Measurements from ENCODE around the gene TBC1D2B. TPM values are rescaled to one million over a fixed set of nuclear protein-coding genes. Genes with fewer than 3 reads are reported as not detected.

The TBC1D2B gene
- total and polyA plus RNA-seq, 2 of the 4 experiments (the other 2 are of a cell fraction), result 17.7 to 28.3 TPM

GRCh38 chr15:77999486-77999885 lies 78.0 kb downstream of the TBC1D2B start:
- Histone ChIP-seq H3K36me3 (ENCODE audit: control insufficient read depth, insufficient read depth, low read length) (peaks cover 60% of the 10 kb centered on the region), H4K5ac (ENCODE audit: low read depth, low read length) (no peak overlapping the region), H2AFZ (replicated peaks; ENCODE audit: low read length, poor library complexity) (no peak overlapping the region), H3K27me3 (ENCODE audit: control insufficient read depth, insufficient read depth, low read length) (no peaks in the 10 kb centered on the region), H2BK15ac (ENCODE audit: low read depth, low read length) (no peak overlapping the region), H3K27ac (ENCODE audit: insufficient read depth, low read length) (no peak overlapping the region), H3K56ac (ENCODE audit: extremely low read depth, insufficient read depth, low read length) (no peak overlapping the region), H3K4me2 (ENCODE audit: low read depth, low read length) (no peak overlapping the region), H3K9ac (ENCODE audit: low read depth, low read length) (no peak overlapping the region), H3K9me3 (ENCODE audit: control insufficient read depth, insufficient read depth, low read length) (no peaks in the 10 kb centered on the region), H2BK20ac (ENCODE audit: low read depth, low read length) (no peak overlapping the region), H3K23ac (ENCODE audit: low read depth, low read length) (no peak overlapping the region), H4K91ac (ENCODE audit: insufficient read depth, low read depth, low read length) (no peak overlapping the region), H2AK5ac (ENCODE audit: low read depth, low read length) (no peak overlapping the region), H3K4ac (ENCODE audit: low read depth, low read length) (no peak overlapping the region), H3K14ac (replicated peaks; ENCODE audit: low read depth, low read length) (no peak overlapping the region), H3K9me1 (ENCODE audit: insufficient read depth, low read length) (peaks cover 4% of the 10 kb centered on the region; the same call in 1 of the 2 replicates), H3K4me3 (ENCODE audit: insufficient read depth, low read depth, low read length) (no peak overlapping the region), H3K4me1 (ENCODE audit: control insufficient read depth, insufficient read depth, low read length) (peaks cover 8% of the 10 kb centered on the region; the same call in 1 of the 2 replicates), H4K20me1 (ENCODE audit: insufficient read depth, low read length) (peaks cover 27% of the 10 kb centered on the region), H2AK9ac (replicated peaks; ENCODE audit: low read depth, low read length, poor library complexity) (no peak overlapping the region), H2BK120ac (ENCODE audit: low read depth, low read length) (no peak overlapping the region), H3K79me1 (ENCODE audit: low read depth in 1 of 2, low read length in 2 of 2) (peaks cover 7 to 36% of the 10 kb centered on the region in 2 experiments; a peak in 3 of 4 replicates), H2BK5ac (ENCODE audit: low read depth, low read length, poor library complexity, severe bottlenecking) (no peak overlapping the region), H3K18ac (ENCODE audit: low read depth, low read length) (no peak overlapping the region), H4K8ac (ENCODE audit: low read depth in 2 of 2, low read length in 2 of 2) (no peak overlapping the region)
- BruUV-seq (replicated peaks), result no TSS peak
- ChIA-PET POLR2A (ENCODE audit: unreplicated experiment) (no interaction called here), CTCF (interaction anchor here (1.3 kb wide), 1 partner anchor 109 kb away, joined by 3 read pairs; no protein-coding TSS in a partner anchor)
- in situ Hi-C loops (cut with MboI; ENCODE audit: low sequenced_read_pairs) (no loop called here), intact Hi-C loops (cut with micrococcal nuclease) (no loop called here), dilution Hi-C loops (cut with HindIII; ENCODE audit: low sequenced_read_pairs, unreplicated experiment) (no loop called here)
- TF ChIP-seq SMC3 (IDR thresholded peaks at IDR 0.05; ENCODE audit: low read depth, low read length) (no peak), RAD21 (IDR thresholded peaks at IDR 0.05; ENCODE audit: low read length) (no peak), RCOR1 (IDR thresholded peaks at IDR 0.05; ENCODE audit: insufficient replicate concordance, low read length) (no peak), MAZ (IDR thresholded peaks at IDR 0.05; ENCODE audit: borderline replicate concordance, low read depth, low read length) (no peak)
- DNase-seq, result no peak
- 100% methylated on average over 1 of the region's 15 CpGs; no CpG with 5 or more reads in 1 of the 2 experiments for WGBS, 2 experiments (ENCODE audit: extremely low coverage in 2 of 2, insufficient read length in 1 of 2)
- no peak for ATAC-seq (ENCODE audit: low read depth)

Data from IMR-90 (cell line).